ENCODE measurements around the gene GPR55.
"Not testable (repeated sequence)": the region's sequence is repeated elsewhere in the genome, so short reads cannot be mapped to it uniquely, and the experiment has no call there.

Gene GPR55

GRCh38 chr2:230969659-230970015 lies 44.6 kb upstream of the GPR55 start:
- no peaks in the 10 kb centered on the region for H3K36me3 ChIP-seq (replicated peaks; ENCODE audit: insufficient read depth, low read length)
- H3K4me2 ChIP-seq (ENCODE audit: low read depth, low read length): peak overlapping the region; percentile 89
- peak overlapping the region; percentile 50; the same call in 1 of the 2 replicates for H3K9ac ChIP-seq (ENCODE audit: low read length)
- no peak for DNase-seq
- TF ChIP-seq EZH2 (optimal IDR thresholded peaks at IDR 0.05; ENCODE audit: low read depth, low read length): no peak
- TF ChIP-seq EZH2phosphoT487 (IDR thresholded peaks at IDR 0.05; ENCODE audit: low read length): no peak
- no peak for TF ChIP-seq CTCF (IDR thresholded peaks at IDR 0.05; ENCODE audit: low read length)
- no peaks in the 10 kb centered on the region for H3K4me1 ChIP-seq (ENCODE audit: low read length)
- peak overlapping the region; percentile 84 for H2AFZ ChIP-seq (ENCODE audit: low read length)
- H3K9me2 ChIP-seq (replicated peaks; ENCODE audit: insufficient read depth, low read length): no peaks in the 10 kb centered on the region
- no peaks in the 10 kb centered on the region for H3K79me2 ChIP-seq (ENCODE audit: low read length)
- 0 out of 2 replicates have a peak, but pooled peaks cover 6% of the 10 kb centered on the region for H3F3A ChIP-seq (ENCODE audit: insufficient read depth, low read length)
- H3K27me3 ChIP-seq (replicated peaks; ENCODE audit: insufficient read depth, low read length): no peaks in the 10 kb centered on the region
- peak overlapping the region; percentile 59 for H3K4me3 ChIP-seq (ENCODE audit: low read length)
- H3K9me3 ChIP-seq (replicated peaks; ENCODE audit: insufficient read depth, low read length): no peaks in the 10 kb centered on the region
- no peaks in the 10 kb centered on the region for H4K20me1 ChIP-seq (ENCODE audit: insufficient read depth, low read length)
- peak overlapping the region; percentile 21; the same call in 1 of the 2 replicates for H3K27ac ChIP-seq (ENCODE audit: low read length)

GRCh38 chr2:230968921-230969658 lies 44.0 kb upstream of the GPR55 start:
- Histone ChIP-seq H3K4me3 (ENCODE audit: low read length) (peak overlapping the region; percentile 59), H3K36me3 (replicated peaks; ENCODE audit: insufficient read depth, low read length) (no peaks in the 10 kb centered on the region), H3K27me3 (replicated peaks; ENCODE audit: insufficient read depth, low read length) (no peaks in the 10 kb centered on the region), H3K9me2 (replicated peaks; ENCODE audit: insufficient read depth, low read length) (no peaks in the 10 kb centered on the region), H3K9me3 (replicated peaks; ENCODE audit: insufficient read depth, low read length) (no peaks in the 10 kb centered on the region), H2AFZ (ENCODE audit: low read length) (peak overlapping the region; percentile 84), H3K4me2 (ENCODE audit: low read depth, low read length) (peak overlapping the region; percentile 89), H3K4me1 (ENCODE audit: low read length) (no peaks in the 10 kb centered on the region), H3F3A (ENCODE audit: insufficient read depth, low read length) (0 out of 2 replicates have a peak, but pooled peaks cover 6% of the 10 kb centered on the region), H4K20me1 (ENCODE audit: insufficient read depth, low read length) (no peaks in the 10 kb centered on the region), H3K27ac (ENCODE audit: low read length) (peak overlapping the region; percentile 21; the same call in 1 of the 2 replicates), H3K9ac (ENCODE audit: low read length) (peak overlapping the region; percentile 50), H3K79me2 (ENCODE audit: low read length) (no peaks in the 10 kb centered on the region)
- no peak for TF ChIP-seq EZH2phosphoT487 (IDR thresholded peaks at IDR 0.05; ENCODE audit: low read length)
- no peak for TF ChIP-seq CTCF (IDR thresholded peaks at IDR 0.05; ENCODE audit: low read length)
- TF ChIP-seq EZH2 (optimal IDR thresholded peaks at IDR 0.05; ENCODE audit: low read depth, low read length): no peak
- DNase-seq: peak; percentile 42

GRCh38 chr2:230968314-230968713 lies 43.3 kb upstream of the GPR55 start:
- peak overlapping the region; percentile 59; the same call in 1 of the 2 replicates for H3K4me3 ChIP-seq (ENCODE audit: low read length)
- H3K27ac ChIP-seq (ENCODE audit: low read length); H4K20me1 ChIP-seq (ENCODE audit: insufficient read depth, low read length); H3F3A ChIP-seq (ENCODE audit: insufficient read depth, low read length); H3K9me2 ChIP-seq (replicated peaks; ENCODE audit: insufficient read depth, low read length); H3K27me3 ChIP-seq (replicated peaks; ENCODE audit: insufficient read depth, low read length); H3K4me1 ChIP-seq (ENCODE audit: low read length); H2AFZ ChIP-seq (ENCODE audit: low read length); H3K36me3 ChIP-seq (replicated peaks; ENCODE audit: insufficient read depth, low read length); DNase-seq; H3K9me3 ChIP-seq (replicated peaks; ENCODE audit: insufficient read depth, low read length); H3K9ac ChIP-seq (ENCODE audit: low read length); H3K79me2 ChIP-seq (ENCODE audit: low read length): not testable (repeated sequence)
- peak overlapping the region; percentile 89; the same call in 1 of the 2 replicates for H3K4me2 ChIP-seq (ENCODE audit: low read depth, low read length)

GRCh38 chr2:230967113-230967512 lies 42.1 kb upstream of the GPR55 start:
- H2AFZ ChIP-seq (ENCODE audit: low read length): no peak overlapping the region
- H3K79me2 ChIP-seq (ENCODE audit: low read length): no peaks in the 10 kb centered on the region
- H3K27ac ChIP-seq (ENCODE audit: low read length): no peak overlapping the region
- H4K20me1 ChIP-seq (ENCODE audit: insufficient read depth, low read length): no peaks in the 10 kb centered on the region
- H3K9ac ChIP-seq (ENCODE audit: low read length): no peak overlapping the region
- no peak overlapping the region for H3K4me2 ChIP-seq (ENCODE audit: low read depth, low read length)
- H3K9me2 ChIP-seq (replicated peaks; ENCODE audit: insufficient read depth, low read length): no peaks in the 10 kb centered on the region
- TF ChIP-seq EZH2 (optimal IDR thresholded peaks at IDR 0.05; ENCODE audit: low read depth, low read length) (no peak), CTCF (IDR thresholded peaks at IDR 0.05; ENCODE audit: low read length) (no peak), EZH2phosphoT487 (IDR thresholded peaks at IDR 0.05; ENCODE audit: low read length) (no peak)
- H3K36me3 ChIP-seq (replicated peaks; ENCODE audit: insufficient read depth, low read length): no peaks in the 10 kb centered on the region
- no peaks in the 10 kb centered on the region for H3K4me1 ChIP-seq (ENCODE audit: low read length)
- H3K27me3 ChIP-seq (replicated peaks; ENCODE audit: insufficient read depth, low read length): no peaks in the 10 kb centered on the region
- no peaks in the 10 kb centered on the region for H3K9me3 ChIP-seq (replicated peaks; ENCODE audit: insufficient read depth, low read length)
- H3K4me3 ChIP-seq (ENCODE audit: low read length): no peak overlapping the region
- 0 out of 2 replicates have a peak, but pooled peaks cover 6% of the 10 kb centered on the region for H3F3A ChIP-seq (ENCODE audit: insufficient read depth, low read length)
- no peak for DNase-seq
